CD4-positive, alpha-beta T cell treated with Interleukin-1 beta for 1 hour (primary cell): ENCODE results near the gene PI16.

Experiments
- DNase-seq, 2 donors: peaks; one replicate each; pipeline ENCODE4 v3.0.0-alpha.2; 2020 to 2022

Gene PI16

GRCh38 chr6:36954262-36954931 lies at the start of gene PI16:
PI16 (plus strand) TSS chr6:36954738; CDS start chr6:36954761, 23 bp downstream.
- peak in 1 of 2 donors; percentile 51 for DNase-seq

GRCh38 chr6:36904851-36905393 lies 49.6 kb upstream of the PI16 start:
- no peak for DNase-seq

GRCh38 chr6:36906539-36907325 lies 47.8 kb upstream of the PI16 start:
- no peak for DNase-seq

- DNase-seq = no peak
Measured at GRCh38 chr6:36907781-36908180, 46.8 kb upstream of the PI16 start.

GRCh38 chr6:36908747-36909146 lies 45.8 kb upstream of the PI16 start:
- DNase-seq = no peak

- DNase-seq = peak; percentile 9 to 31
Measured at GRCh38 chr6:36912030-36912454, 42.5 kb upstream of the PI16 start.

DNA sequence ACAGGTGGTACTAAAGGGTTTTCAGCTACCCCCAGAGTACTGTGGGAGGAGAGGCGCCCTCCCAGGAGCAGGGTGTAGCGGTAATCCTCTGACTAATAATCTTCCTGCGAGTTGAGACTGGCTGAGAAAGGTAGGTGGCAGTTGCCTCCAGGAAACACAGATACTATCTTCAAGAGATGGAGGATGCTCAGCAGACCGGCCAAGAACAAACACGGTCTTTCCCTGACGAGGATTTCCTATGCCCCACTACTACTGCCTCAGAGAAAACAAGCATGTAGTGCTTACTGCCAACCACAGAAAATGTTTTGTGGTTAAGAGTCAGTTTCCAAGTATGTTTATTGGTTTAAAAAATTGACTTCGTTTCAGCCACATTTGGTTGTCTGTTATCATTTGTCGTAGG lies 42.0 kb upstream of the PI16 start:
- DNase-seq = peak; percentile 26 to 64

- DNase-seq = no peak
Measured at GRCh38 chr6:36913082-36913481, 41.5 kb upstream of the PI16 start.

DNA sequence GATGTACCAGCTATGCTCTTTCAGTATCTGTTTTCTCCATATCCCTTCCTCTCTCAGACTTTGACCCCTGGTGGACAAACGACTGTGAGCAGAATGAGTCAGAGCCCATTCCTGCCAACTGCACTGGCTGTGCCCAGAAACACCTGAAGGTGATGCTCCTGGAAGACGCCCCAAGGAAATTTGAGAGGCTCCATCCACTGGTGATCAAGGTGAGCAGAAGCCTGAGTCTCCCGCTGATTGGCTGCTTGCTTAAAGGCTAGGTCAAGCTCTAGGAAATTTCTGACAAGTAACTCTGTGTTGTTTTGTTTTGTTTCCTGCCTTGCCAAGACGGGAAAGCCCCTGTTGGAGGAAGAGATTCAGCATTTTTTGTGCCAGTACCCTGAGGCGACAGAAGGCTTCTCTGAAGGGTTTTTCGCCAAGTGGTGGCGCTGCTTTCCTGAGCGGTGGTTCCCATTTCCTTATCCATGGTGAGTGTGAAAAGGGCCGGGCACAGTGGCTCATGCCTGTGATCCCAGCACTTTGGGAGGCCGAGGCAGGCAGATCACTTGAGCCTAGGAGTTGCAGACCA lies 40.2 kb upstream of the PI16 start:
- DNase-seq = peak in 1 of 2 donors; percentile 47

GRCh38 chr6:36915599-36915998 lies 38.9 kb upstream of the PI16 start:
- no peak for DNase-seq

- DNase-seq = no peak
Measured at GRCh38 chr6:36916126-36916525, 38.4 kb upstream of the PI16 start.

DNA sequence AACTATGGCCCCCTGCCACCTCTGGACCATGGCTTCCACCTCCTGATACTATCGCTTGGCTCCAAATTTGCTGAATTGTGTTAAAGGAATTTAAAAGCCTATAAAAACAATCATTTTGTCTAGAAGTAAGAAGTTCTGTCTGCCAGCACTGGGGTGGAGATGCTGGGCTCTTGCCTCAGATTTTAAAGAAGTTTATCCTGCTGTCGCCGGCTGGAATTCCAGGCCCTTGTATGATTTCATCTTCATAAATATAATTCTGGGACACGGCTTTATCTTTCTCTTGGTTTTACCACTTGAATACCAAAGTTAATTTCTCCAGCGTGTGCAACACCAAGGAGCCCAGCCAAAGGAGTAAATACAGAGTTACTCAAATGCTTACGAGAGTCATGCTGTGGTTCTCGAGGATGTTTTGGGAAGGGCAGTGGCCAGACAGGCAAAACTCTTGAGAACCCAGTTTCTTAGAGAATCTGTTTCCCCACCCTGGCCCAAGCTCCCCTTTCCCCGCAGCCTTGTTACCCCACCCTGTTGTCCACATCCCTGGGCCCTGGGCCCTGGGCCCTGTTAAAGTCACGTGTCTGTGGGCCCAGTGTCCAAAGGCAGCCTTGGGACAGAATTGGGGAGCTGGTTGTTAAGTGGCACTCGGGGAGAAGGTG lies 36.9 kb upstream of the PI16 start:
- no peak for DNase-seq

DNA sequence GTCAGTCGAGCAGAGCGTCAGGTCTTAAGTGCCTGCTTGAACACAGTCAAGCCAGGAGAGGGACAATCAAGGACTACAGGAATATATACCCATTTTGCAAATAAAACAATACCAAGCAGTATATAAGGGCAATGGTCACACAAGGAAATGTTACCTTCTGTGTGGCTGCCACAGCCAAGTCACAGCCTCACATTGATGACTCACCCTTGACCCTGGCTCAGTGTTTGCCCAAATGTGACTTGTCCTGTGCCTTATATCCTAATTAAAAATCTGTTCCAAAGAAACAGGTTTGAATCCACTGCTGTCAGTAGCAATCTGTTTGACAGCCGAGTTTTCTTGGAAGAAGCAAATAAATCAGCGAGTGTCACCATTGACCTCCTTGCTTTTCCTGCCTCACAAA lies 34.5 kb upstream of the PI16 start:
- DNase-seq = no peak

DNA sequence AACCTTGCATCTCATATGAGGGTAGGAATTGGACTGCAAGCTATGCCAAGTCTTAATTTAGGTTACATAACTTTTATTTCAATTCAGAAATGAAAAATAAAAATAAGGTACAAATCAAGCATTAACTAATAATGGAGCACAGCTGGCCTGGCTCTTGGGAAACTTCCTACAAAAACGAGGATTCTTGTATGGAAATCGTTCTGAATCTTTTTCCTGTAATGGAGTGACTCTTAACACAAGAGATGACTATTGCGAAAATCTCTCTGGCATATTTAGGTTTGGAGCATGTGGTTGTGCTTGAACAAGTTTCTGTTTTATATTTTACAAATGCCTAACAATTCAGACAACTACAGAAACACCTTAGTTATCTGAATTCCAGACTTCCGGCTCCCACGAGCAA lies 34.0 kb upstream of the PI16 start:
- no peak for DNase-seq

- DNase-seq = no peak
Measured at GRCh38 chr6:36924131-36924530, 30.4 kb upstream of the PI16 start.

GRCh38 chr6:36924778-36925374 lies 29.7 kb upstream of the PI16 start:
- no peak for DNase-seq

DNA sequence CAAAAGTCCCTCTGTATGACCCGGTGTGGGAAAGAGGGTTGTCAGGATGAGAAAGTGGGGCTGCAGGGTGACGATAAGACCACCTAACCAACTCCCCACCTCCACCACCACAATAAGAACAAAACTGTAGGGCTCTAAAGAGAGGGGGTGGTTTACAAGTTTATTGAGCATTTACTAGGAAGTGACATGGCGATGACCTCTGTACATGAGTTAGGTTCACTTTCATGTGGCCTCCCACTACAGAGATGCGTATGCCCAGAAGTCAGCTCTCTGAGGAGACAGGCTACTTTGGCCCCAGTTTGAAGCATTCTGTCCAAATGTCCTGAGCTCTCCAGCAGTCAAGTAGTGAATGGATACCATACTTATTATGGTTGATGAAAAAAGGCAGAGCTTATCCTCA lies 28.7 kb upstream of the PI16 start:
- no peak for DNase-seq

- no peak for DNase-seq
Measured at GRCh38 chr6:36926708-36927513, 27.6 kb upstream of the PI16 start.

DNA sequence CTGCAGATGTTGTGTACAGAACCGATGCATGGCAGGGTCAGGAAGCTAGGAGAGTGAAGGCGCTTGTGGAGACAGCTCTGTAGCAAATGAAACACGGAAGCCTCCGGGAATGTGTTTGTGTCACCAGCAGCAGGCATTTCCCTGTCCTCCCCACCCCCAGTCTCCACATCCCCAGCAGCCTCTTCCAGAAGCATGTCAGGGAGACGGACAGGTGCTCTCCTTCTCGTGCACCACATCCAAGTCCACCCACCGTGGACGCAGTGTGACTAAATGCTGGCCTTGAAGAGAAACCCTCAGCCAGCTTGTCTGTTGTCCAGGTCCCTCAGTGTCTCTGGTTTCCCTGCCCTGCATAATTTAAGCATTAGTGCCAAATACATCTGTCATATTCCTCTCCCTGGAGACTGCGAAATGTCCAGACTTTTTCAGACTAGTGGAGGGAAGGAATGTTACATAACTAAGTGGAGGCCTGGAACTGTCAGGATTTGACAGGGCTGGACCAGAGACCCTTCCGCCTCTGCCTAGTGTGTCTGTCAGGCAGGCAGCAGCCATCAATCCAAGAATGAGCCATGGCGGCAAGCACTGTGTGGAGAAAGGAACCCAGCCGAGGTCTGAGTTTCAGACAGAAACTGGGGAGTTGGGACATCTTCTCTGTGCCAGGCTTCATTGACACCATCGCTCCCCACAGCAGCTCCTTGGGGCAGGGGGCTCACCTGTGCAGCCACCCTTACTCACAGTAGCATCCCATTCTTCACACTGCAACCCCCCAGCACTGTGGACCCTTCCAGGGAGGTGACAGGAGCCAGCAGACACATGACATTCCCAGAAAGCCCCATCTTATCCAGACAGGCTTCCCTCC lies 26.6 kb upstream of the PI16 start:
- no peak for DNase-seq

GRCh38 chr6:36928547-36928918 lies 26.0 kb upstream of the PI16 start:
- no peak for DNase-seq

GRCh38 chr6:36929152-36929551 lies 25.4 kb upstream of the PI16 start:
- DNase-seq = no peak
